ENCODE measurements around the gene BNIP3. TPM values are rescaled to one million over a fixed set of nuclear protein-coding genes. Genes with fewer than 3 reads are reported as not detected.

BNIP3 gene
- total and polyA plus RNA-seq, 2 of the 13 experiments (the other 11 are each of a cell fraction or from before 2014, with no cell fraction given) = 73.7 to 223 TPM

- TF ChIP-seq, protein P1, sequence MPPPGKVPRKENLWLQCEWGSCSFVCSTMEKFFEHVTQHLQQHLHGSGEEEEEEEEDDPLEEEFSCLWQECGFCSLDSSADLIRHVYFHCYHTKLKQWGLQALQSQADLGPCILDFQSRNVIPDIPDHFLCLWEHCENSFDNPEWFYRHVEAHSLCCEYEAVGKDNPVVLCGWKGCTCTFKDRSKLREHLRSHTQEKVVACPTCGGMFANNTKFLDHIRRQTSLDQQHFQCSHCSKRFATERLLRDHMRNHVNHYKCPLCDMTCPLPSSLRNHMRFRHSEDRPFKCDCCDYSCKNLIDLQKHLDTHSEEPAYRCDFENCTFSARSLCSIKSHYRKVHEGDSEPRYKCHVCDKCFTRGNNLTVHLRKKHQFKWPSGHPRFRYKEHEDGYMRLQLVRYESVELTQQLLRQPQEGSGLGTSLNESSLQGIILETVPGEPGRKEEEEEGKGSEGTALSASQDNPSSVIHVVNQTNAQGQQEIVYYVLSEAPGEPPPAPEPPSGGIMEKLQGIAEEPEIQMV (CRISPR knock-in tag; IDR thresholded peaks at IDR 0.05; ENCODE audit: low read depth) = peak; percentile 53; the same call in 1 of the 2 replicates
- TF ChIP-seq, protein P2, sequence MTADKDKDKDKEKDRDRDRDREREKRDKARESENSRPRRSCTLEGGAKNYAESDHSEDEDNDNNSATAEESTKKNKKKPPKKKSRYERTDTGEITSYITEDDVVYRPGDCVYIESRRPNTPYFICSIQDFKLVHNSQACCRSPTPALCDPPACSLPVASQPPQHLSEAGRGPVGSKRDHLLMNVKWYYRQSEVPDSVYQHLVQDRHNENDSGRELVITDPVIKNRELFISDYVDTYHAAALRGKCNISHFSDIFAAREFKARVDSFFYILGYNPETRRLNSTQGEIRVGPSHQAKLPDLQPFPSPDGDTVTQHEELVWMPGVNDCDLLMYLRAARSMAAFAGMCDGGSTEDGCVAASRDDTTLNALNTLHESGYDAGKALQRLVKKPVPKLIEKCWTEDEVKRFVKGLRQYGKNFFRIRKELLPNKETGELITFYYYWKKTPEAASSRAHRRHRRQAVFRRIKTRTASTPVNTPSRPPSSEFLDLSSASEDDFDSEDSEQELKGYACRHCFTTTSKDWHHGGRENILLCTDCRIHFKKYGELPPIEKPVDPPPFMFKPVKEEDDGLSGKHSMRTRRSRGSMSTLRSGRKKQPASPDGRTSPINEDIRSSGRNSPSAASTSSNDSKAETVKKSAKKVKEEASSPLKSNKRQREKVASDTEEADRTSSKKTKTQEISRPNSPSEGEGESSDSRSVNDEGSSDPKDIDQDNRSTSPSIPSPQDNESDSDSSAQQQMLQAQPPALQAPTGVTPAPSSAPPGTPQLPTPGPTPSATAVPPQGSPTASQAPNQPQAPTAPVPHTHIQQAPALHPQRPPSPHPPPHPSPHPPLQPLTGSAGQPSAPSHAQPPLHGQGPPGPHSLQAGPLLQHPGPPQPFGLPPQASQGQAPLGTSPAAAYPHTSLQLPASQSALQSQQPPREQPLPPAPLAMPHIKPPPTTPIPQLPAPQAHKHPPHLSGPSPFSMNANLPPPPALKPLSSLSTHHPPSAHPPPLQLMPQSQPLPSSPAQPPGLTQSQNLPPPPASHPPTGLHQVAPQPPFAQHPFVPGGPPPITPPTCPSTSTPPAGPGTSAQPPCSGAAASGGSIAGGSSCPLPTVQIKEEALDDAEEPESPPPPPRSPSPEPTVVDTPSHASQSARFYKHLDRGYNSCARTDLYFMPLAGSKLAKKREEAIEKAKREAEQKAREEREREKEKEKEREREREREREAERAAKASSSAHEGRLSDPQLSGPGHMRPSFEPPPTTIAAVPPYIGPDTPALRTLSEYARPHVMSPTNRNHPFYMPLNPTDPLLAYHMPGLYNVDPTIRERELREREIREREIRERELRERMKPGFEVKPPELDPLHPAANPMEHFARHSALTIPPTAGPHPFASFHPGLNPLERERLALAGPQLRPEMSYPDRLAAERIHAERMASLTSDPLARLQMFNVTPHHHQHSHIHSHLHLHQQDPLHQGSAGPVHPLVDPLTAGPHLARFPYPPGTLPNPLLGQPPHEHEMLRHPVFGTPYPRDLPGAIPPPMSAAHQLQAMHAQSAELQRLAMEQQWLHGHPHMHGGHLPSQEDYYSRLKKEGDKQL (CRISPR knock-in tag; IDR thresholded peaks at IDR 0.05; ENCODE audit: low read depth) = peak; percentile 54; the same call in 1 of the 2 replicates
- no peak for TF ChIP-seq RAD51 (IDR thresholded peaks at IDR 0.05; ENCODE audit: borderline replicate concordance)
- peak; percentile 40 for TF ChIP-seq MED8 (CRISPR knock-in tag; IDR thresholded peaks at IDR 0.05; ENCODE audit: insufficient replicate concordance)
- peak; percentile 79; the same call in 1 of the 2 replicates for TF ChIP-seq SIN3A (IDR thresholded peaks at IDR 0.05; ENCODE audit: borderline replicate concordance, low read depth, low read length)
- no peak for TF ChIP-seq ARNT (IDR thresholded peaks at IDR 0.05)
- TF ChIP-seq ZNF607 (CRISPR knock-in tag; IDR thresholded peaks at IDR 0.05; ENCODE audit: borderline replicate concordance) = peak; percentile 65
- TF ChIP-seq TRIM24 (CRISPR knock-in tag; IDR thresholded peaks at IDR 0.05) = peak; percentile 41; the same call in 1 of the 2 replicates
- 0 out of 2 replicates have a peak, but pooled peaks have one; percentile 5 for TF ChIP-seq ZNF629 (CRISPR knock-in tag; conservative IDR thresholded peaks at IDR 0.05)
- TF ChIP-seq NFRKB (IDR thresholded peaks at IDR 0.05) = no peak
- TF ChIP-seq THAP7 (CRISPR knock-in tag; IDR thresholded peaks at IDR 0.05) = 0 out of 2 replicates have a peak, but pooled peaks have one; percentile 25
- no peak for TF ChIP-seq ZNF891 (CRISPR knock-in tag; IDR thresholded peaks at IDR 0.05)
- TF ChIP-seq, protein P3, sequence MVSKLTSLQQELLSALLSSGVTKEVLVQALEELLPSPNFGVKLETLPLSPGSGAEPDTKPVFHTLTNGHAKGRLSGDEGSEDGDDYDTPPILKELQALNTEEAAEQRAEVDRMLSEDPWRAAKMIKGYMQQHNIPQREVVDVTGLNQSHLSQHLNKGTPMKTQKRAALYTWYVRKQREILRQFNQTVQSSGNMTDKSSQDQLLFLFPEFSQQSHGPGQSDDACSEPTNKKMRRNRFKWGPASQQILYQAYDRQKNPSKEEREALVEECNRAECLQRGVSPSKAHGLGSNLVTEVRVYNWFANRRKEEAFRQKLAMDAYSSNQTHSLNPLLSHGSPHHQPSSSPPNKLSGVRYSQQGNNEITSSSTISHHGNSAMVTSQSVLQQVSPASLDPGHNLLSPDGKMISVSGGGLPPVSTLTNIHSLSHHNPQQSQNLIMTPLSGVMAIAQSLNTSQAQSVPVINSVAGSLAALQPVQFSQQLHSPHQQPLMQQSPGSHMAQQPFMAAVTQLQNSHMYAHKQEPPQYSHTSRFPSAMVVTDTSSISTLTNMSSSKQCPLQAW (CRISPR knock-in tag; IDR thresholded peaks at IDR 0.05) = peak; percentile 27; the same call in 1 of the 2 replicates
- TF ChIP-seq THYN1 (CRISPR knock-in tag; IDR thresholded peaks at IDR 0.05; ENCODE audit: borderline replicate concordance, low read depth) = no peak
- peak; percentile 92; the same call in 1 of the 2 replicates for TF ChIP-seq FOXJ3 (CRISPR knock-in tag; IDR thresholded peaks at IDR 0.05; ENCODE audit: borderline replicate concordance)
- TF ChIP-seq KLF16 (CRISPR knock-in tag; IDR thresholded peaks at IDR 0.05) = peak in 1 of 2 experiments; percentile 72; a peak in 1 of 4 replicates
- no peak for TF ChIP-seq ZC3H4 (CRISPR knock-in tag; IDR thresholded peaks at IDR 0.05; ENCODE audit: borderline replicate concordance)
Observed at GRCh38 chr10:131997366-131998049, 15.8 kb upstream of the BNIP3 start (continued).

Measured in HepG2 (cell line).